ENCODE results near the gene LIMK2.

The LIMK2 gene

DNA sequence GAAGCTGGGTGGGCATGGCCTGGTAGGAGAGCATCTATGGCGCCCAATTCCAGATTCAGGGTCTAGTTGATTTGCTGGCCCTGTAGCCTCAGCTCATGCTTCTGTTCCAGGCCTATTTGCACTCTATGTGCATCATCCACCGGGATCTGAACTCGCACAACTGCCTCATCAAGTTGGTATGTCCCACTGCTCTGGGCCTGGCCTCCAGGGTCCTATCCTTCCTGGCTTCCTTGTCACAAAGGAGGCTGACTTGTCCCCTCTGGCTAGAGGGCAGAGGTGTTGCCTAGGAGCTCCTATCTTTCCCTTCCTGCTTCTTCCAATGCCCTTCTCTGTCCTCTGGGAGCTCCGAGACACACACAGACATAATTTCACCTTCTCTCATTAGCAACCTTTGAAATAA is 58.9 kb downstream of the LIMK2 start:
- no peak for DNase-seq (ENCODE audit: extremely low read depth in 1 of 2, low read depth in 1 of 2)

DNA sequence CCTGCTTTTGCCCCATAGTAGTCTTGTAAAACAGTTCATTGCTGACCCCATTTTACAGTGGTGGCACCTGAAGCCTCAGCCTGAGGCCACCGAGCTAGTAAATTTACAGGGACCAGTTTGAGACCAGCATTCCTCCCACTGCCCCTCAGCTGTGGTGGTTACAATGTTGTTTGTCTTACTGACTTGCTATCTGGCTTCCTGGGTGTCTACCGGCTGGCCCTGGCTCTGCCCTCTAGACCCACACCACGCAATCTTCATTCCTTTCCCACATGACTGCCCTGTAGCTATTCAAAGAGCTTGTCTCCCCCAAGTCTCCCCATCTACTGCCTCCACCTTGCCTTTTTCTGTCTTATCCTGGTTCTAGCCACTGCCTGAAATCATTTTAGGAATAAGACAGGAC is 59.4 kb downstream of the LIMK2 start:
- no peak for DNase-seq (ENCODE audit: extremely low read depth in 1 of 2, low read depth in 1 of 2)

DNA sequence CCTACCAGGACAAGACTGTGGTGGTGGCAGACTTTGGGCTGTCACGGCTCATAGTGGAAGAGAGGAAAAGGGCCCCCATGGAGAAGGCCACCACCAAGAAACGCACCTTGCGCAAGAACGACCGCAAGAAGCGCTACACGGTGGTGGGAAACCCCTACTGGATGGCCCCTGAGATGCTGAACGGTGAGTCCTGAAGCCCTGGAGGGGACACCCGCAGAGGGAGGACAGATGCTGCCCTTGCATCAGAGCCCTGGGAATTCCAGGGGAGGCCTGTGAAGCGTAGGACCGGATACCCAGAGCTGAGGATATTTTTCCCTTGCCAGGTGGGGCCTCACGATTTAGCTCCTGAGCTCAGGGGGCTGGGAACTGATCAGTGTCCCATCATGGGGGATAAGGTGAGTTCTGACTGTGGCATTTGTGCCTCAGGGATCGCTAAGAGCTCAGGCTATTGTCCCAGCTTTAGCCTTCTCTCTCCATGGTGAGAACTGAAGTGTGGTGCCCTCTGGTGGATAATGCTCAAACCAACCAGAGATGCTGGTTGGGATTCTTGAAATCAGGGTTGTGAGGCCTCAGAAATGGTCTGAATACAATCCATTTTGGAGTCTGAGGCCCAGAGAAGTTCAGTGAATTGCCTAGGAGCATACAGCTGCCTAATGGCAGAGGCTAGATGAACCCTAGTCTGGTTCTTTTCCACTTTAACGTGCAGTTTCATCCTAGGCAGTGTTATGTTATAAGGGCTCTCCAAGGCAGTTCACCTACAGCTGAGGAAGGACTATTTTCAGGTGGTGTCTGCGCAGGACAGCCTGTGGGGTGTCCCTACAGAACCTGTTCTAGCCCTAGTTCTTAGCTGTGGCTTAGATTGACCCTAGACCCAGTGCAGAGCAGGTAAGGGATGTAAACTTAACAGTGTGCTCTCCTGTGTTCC is 60.7 kb downstream of the LIMK2 start:
- no peak for DNase-seq (ENCODE audit: extremely low read depth in 1 of 2, low read depth in 1 of 2)

DNA sequence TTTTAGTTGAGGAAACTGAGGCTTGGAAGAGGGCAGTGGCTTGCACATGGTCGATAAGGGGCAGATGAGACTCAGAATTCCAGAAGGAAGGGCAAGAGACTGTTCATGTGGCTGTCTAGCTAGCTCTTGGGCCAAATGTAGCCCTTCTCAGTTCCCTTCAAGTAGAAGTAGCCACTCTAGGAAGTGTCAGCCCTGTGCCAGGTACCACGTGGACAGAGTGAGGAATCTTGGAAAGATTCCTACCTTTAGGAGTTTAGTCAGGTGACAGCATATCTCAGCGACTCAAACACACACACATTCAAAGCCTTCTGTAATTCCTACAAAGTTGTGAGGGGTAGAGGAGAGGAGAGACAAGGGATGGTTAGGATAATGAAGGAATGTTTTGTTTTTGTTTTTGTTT is 61.9 kb downstream of the LIMK2 start:
- no peak for DNase-seq (ENCODE audit: extremely low read depth in 1 of 2, low read depth in 1 of 2)

DNA sequence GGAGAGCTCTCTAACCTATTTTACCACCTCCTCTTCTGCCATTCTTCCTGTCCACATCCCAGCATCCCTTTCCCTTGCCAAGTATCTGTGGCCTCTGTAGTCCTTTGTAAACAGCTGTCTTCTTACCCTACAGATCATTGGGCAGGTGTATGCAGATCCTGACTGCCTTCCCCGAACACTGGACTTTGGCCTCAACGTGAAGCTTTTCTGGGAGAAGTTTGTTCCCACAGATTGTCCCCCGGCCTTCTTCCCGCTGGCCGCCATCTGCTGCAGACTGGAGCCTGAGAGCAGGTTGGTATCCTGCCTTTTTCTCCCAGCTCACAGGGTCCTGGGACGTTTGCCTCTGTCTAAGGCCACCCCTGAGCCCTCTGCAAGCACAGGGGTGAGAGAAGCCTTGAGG is 62.9 kb downstream of the LIMK2 start:
- no peak for DNase-seq (ENCODE audit: extremely low read depth in 1 of 2, low read depth in 1 of 2)

DNA sequence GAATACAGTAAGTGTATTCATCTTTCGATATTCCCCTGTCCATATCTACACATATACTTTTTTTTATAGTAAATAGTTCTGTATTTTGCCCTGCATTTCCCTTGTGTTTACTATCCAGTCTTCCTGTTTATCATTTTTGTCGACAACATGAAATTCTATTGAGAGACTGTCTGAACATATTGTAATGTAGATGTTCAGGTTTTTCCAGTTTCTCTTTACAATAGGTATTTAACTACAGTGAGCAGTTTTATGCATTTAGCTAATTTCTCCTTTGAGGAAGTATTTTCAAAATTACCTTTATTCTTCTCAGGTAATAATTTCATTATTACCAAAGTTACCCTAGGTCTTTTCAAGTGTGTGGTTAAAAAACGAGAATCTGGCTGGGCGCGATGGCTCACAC is 63.5 kb downstream of the LIMK2 start:
- no peak for DNase-seq (ENCODE audit: extremely low read depth in 1 of 2, low read depth in 1 of 2)

DNA sequence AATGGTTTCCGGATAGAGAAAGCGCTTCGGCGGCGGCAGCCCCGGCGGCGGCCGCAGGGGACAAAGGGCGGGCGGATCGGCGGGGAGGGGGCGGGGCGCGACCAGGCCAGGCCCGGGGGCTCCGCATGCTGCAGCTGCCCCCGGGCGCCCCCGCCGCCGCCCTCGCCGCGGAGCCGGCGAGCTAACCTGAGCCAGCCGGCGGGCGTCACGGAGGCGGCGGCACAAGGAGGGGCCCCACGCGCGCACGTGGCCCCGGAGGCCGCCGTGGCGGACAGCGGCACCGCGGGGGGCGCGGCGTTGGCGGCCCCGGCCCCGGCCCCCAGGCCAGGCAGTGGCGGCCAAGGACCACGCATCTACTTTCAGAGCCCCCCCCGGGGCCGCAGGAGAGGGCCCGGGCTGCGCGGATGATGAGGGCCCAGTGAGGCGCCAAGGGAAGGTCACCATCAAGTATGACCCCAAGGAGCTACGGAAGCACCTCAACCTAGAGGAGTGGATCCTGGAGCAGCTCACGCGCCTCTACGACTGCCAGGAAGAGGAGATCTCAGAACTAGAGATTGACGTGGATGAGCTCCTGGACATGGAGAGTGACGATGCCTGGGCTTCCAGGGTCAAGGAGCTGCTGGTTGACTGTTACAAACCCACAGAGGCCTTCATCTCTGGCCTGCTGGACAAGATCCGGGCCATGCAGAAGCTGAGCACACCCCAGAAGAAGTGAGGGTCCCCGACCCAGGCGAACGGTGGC is 64.5 kb downstream of the LIMK2 start:
- DNase-seq (ENCODE audit: extremely low read depth in 1 of 2, low read depth in 1 of 2): no peak

DNA sequence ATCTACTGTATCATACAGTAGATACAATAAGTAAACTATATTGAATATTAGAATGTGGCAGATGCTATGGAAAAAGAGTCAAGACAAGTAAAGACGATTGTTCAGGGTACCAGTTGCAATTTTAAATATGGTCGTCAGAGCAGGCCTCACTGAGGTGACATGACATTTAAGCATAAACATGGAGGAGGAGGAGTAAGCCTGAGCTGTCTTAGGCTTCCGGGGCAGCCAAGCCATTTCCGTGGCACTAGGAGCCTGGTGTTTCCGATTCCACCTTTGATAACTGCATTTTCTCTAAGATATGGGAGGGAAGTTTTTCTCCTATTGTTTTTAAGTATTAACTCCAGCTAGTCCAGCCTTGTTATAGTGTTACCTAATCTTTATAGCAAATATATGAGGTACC is 65.6 kb downstream of the LIMK2 start:
- DNase-seq (ENCODE audit: extremely low read depth in 1 of 2, low read depth in 1 of 2): no peak

DNA sequence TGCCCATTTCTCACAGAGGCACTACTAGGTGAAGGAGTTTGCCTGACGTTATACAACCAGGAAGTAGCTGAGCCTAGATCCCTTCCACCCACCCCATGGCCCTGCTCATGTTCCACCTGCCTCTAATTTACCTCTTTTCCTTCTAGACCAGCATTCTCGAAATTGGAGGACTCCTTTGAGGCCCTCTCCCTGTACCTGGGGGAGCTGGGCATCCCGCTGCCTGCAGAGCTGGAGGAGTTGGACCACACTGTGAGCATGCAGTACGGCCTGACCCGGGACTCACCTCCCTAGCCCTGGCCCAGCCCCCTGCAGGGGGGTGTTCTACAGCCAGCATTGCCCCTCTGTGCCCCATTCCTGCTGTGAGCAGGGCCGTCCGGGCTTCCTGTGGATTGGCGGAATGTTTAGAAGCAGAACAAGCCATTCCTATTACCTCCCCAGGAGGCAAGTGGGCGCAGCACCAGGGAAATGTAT is 66.1 kb downstream of the LIMK2 start:
- DNase-seq (ENCODE audit: extremely low read depth in 1 of 2, low read depth in 1 of 2): no peak

DNA sequence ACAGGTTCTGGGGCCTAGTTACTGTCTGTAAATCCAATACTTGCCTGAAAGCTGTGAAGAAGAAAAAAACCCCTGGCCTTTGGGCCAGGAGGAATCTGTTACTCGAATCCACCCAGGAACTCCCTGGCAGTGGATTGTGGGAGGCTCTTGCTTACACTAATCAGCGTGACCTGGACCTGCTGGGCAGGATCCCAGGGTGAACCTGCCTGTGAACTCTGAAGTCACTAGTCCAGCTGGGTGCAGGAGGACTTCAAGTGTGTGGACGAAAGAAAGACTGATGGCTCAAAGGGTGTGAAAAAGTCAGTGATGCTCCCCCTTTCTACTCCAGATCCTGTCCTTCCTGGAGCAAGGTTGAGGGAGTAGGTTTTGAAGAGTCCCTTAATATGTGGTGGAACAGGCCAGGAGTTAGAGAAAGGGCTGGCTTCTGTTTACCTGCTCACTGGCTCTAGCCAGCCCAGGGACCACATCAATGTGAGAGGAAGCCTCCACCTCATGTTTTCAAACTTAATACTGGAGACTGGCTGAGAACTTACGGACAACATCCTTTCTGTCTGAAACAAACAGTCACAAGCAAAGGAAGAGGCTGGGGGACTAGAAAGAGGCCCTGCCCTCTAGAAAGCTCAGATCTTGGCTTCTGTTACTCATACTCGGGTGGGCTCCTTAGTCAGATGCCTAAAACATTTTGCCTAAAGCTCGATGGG is 66.7 kb downstream of the LIMK2 start:
- DNase-seq (ENCODE audit: extremely low read depth in 1 of 2, low read depth in 1 of 2): no peak

DNA sequence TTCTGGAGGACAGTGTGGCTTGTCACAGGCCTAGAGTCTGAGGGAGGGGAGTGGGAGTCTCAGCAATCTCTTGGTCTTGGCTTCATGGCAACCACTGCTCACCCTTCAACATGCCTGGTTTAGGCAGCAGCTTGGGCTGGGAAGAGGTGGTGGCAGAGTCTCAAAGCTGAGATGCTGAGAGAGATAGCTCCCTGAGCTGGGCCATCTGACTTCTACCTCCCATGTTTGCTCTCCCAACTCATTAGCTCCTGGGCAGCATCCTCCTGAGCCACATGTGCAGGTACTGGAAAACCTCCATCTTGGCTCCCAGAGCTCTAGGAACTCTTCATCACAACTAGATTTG is 67.2 kb downstream of the LIMK2 start:
- DNase-seq (ENCODE audit: extremely low read depth in 1 of 2, low read depth in 1 of 2): no peak

DNA sequence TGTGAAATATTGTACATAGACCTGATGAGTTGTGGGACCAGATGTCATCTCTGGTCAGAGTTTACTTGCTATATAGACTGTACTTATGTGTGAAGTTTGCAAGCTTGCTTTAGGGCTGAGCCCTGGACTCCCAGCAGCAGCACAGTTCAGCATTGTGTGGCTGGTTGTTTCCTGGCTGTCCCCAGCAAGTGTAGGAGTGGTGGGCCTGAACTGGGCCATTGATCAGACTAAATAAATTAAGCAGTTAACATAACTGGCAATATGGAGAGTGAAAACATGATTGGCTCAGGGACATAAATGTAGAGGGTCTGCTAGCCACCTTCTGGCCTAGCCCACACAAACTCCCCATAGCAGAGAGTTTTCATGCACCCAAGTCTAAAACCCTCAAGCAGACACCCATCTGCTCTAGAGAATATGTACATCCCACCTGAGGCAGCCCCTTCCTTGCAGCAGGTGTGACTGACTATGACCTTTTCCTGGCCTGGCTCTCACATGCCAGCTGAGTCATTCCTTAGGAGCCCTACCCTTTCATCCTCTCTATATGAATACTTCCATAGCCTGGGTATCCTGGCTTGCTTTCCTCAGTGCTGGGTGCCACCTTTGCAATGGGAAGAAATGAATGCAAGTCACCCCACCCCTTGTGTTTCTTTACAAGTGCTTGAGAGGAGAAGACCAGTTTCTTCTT is 67.9 kb downstream of the LIMK2 start:
- no peak for DNase-seq (ENCODE audit: extremely low read depth in 1 of 2, low read depth in 1 of 2)

DNA sequence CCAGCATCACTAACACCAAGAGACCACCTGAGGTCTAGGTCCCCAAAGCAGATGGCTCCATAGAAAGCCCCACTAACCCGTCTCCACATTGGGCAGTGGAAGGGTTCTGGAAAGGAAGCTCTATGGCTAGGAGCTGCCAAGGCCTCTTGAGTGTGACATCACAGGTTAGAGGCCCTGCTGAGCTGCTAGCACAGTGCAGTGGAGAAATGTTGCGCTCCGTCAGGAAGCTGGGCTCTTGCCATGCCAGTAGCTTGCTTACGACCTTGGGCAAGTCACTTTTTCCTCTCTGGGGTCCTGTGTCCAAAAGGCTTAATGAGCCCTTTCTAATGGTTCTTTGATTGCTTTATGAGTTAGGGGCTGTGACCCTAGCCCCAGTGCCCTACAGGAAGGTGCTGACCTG is 69.6 kb downstream of the LIMK2 start:
- no peak for DNase-seq (ENCODE audit: extremely low read depth in 1 of 2, low read depth in 1 of 2)

DNA sequence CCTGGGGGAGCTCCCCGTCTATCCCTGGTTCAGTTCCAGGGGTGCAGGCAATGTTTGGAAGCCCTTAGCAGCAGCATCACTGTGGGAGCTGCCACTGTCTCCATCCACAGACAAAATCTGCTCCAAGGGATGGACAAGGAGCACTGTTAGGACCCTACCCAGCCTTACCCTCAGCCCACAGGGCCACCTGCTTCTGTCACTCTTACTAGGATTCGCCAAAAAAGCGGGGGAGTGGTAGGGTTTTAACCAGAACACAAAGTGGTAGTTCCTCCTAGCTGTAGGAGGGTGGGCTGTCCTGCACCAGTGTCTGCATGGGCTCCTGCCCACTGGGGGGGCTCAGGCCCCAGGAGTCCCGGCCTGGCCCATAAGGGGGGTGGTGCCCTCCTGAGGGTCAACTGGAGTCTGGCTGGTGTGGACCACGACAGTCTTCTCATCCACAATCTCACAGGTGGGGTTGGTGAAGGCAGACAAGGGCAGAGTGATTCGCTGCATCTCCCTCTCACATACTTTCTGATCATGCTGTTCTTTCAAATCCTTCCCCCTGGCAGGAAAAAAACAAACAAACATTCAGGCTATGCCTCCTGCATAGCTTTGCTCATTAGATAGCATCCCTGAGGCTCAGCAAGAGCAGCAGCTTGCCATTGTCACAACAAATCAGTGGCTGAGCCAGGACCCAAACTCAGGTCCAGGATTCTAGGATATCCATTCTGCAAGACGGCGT is 70.8 kb downstream of the LIMK2 start:
- DNase-seq (ENCODE audit: extremely low read depth in 1 of 2, low read depth in 1 of 2): no peak

DNA sequence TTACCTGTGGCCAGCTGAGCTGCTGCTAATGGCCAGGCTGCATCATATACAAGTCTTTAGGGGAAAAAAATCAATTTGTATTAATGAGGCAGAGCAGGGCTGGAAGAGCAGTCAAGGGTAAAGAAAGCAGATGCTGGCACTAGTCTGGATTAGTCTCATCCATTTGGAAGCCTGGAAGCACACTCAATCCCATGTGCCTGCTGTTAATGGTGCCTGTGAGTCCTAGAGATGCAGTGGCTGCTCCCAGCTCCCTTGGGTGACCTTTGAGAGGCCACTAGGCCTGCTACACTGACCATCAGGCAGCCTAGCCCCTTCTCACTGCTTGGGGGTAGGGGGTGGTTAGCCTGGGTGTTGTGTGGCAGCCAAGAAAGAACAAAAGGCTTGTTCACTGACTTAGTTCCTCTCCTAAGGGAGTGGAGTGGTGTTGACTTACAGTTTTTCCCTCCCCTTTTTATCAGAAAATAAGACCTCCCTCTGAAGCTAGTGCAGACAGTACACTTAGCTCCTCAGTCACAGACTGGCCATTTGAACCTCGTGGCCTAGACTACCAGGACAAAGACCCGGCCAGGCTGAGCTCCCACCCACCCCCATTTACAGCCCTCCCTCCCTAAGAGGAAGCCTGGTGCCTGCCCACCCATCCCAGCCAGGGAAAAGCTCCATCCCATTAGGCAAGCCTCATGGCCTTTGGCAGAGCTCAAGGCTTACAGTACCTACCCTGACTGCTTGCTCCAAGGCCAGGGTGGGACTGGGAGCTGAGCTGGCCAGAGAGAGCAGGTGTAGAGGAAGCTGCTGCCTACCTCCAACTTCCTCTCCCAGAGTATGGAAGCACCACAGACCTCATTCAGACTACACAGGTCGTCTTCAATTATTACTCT is 72.4 kb downstream of the LIMK2 start:
- DNase-seq (ENCODE audit: extremely low read depth in 1 of 2, low read depth in 1 of 2): no peak

DNA sequence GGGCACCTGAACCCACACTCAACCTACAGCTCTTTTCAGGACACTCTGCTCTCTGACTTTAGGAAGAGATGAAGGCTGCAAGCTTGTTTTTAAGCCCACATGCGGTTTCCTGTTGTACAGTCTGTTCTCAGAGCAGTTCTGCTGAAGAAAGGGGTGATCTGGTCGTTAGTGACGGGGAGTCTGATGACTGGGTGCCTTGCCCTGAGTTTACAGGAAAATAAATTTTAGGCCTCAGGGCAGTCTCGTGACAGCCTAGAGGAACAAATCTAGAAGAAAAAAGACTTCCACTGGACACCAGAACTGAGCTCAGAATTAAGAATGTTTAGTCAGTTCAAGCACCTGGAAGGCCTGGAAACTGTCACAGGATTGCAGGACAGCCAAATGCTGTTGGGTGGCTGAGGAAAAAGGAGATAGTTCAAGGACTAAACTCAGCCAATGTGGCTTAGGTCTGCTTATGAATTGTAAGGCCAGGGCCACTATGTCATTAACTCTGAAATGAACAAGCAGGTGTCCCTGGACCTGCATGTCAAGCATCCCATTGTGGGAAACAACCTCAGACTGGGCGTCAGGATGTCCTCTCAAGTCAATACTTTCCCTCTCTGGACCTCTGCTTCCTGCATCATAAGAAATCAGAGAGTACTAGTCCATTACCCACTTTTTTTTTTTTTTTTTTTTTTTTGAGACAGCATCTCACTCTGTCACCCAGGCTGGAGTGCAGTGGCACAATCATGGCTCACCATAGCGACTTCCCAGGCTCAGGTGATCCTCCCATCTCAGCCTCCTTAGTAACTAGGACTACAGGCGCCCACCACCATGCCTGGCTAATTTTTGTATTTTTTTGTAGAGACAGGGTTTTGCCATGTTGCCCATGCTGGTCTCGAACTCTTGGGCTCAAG is 74.5 kb downstream of the LIMK2 start:
- DNase-seq (ENCODE audit: extremely low read depth in 1 of 2, low read depth in 1 of 2): peak in 1 of 2 donors; percentile 57

DNA sequence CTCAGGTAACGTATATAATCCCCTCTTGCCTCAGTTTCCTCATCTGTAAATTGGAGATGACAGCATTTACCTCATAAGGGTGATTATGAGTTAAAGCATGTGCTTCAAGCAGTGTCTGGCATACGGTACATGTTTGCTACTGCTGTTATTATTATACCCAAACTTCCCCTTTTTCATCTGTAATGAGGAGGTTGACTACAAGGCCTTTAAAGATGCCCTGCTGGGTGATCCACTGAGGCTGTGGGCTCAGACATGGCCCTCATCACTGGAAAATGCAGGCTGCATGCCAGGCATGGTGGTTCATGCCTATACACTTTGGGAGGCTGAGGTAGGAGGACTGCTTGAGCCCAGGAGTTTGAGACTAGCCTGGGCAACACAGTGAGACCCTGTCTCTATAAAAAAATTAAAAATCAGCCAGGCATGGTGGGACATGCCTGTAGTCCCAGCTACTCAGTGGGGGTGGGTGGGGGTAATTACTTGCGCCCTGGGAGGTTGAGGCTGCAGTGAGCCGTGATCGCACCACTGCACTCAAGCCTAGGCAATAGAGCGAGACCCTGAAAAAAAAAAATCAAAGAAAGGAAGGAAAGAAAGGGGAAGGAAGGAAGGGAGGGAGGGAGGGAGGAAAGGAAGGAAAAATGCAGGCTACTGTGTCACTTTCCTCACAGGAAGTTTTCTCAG is 75.9 kb downstream of the LIMK2 start:
- DNase-seq (ENCODE audit: extremely low read depth in 1 of 2, low read depth in 1 of 2): no peak
